SK-N-SH (cell line): Measurements from ENCODE around the gene STT3B. TPM values are rescaled to one million over a fixed set of nuclear protein-coding genes. Genes with fewer than 3 reads are reported as not detected.

Experiments
- CTCF ChIA-PET: fragments of 300-600, 350-600 bp; formaldehyde crosslinking; extraction: SDS; loops from one replicate; lab custom pipeline; 2021; lab: Yijun Ruan, JAX
- POLR2A ChIA-PET: fragments of 350-600 bp; sonication (Branson Sonifier 250); formaldehyde crosslinking; extraction: SDS; loops from one replicate; lab custom pipeline; 2020; ENCODE audit warnings: antibody characterized with exemption, inconsistent platforms; lab: Yijun Ruan, JAX
- DNase-seq: peaks from one replicate; pipeline ENCODE4 v3.0.0; 2012
- H2AFZ ChIP-seq: fragments of 200-600 bp; sonication (generic); 2 replicates; pipeline ENCODE4 v1.8.1; 2016; ENCODE audit warnings: antibody characterized with exemption, mild to moderate bottlenecking, low read depth
- H3F3A ChIP-seq: fragments of 200-600 bp; sonication (generic); replicated peaks from 2 replicates; pipeline ENCODE3; 2016; ENCODE audit warnings: antibody characterized with exemption, mild to moderate bottlenecking; ENCODE audit not compliant: insufficient read depth
- H3K27ac ChIP-seq, 2 experiments: fragments of 200-500 bp in 1 of 2; fragments of 200-600 bp in 1 of 2; sonication (Bioruptor generic) in 1 of 2; sonication (generic), shearing (Covaris generic) in 1 of 2; 2 replicates each; pipeline versions ENCODE4 v1.5.1 to v1.6.1; 2014 to 2016; ENCODE audit warnings: low read depth in 2 of 2, inconsistent platforms in 1 of 2, low read length in 1 of 2, mild to moderate bottlenecking in 1 of 2, mixed read lengths in 1 of 2
- H3K27me3 ChIP-seq: fragments of 200-600 bp; sonication (generic), shearing (Covaris generic); 2 replicates; pipeline ENCODE4 v1.6.1; 2016; ENCODE audit warnings: mixed run types; ENCODE audit not compliant: insufficient read depth
- H3K36me3 ChIP-seq, 2 experiments: fragments of 200-500 bp in 1 of 2; fragments of 200-600 bp in 1 of 2; sonication (Bioruptor generic) in 1 of 2; sonication (generic) in 1 of 2; replicated peaks in 1 of 2; 2 replicates each; pipeline versions ENCODE3 to v1.5.1; 2014 to 2016; ENCODE audit warnings: low read length in 1 of 2, mild to moderate bottlenecking in 1 of 2; ENCODE audit not compliant: insufficient read depth in 2 of 2, control insufficient read depth in 1 of 2
- H3K4me1 ChIP-seq, 2 experiments: fragments of 200-500 bp in 1 of 2; fragments of 200-600 bp in 1 of 2; sonication (Bioruptor generic) in 1 of 2; sonication (generic), shearing (Covaris generic) in 1 of 2; 2 replicates each; pipeline versions ENCODE4 v1.5.1 to v1.6.1; 2014 to 2016; ENCODE audit warnings: low read depth in 1 of 2, low read length in 1 of 2, mixed run types in 1 of 2; ENCODE audit not compliant: insufficient read depth in 2 of 2, control insufficient read depth in 1 of 2
- H3K4me2 ChIP-seq: fragments of 200-600 bp; sonication (generic), shearing (Covaris generic); 2 replicates; pipeline ENCODE4 v1.6.1; 2017; ENCODE audit warnings: mixed run types
- H3K4me3 ChIP-seq, 2 experiments: fragments of 200-500 bp in 1 of 2; fragments of 200-600 bp in 1 of 2; sonication (Bioruptor generic) in 1 of 2; sonication (generic), shearing (Covaris generic) in 1 of 2; 2 replicates each; pipeline versions ENCODE4 v1.5.1 to v1.8.1; 2014 to 2016; ENCODE audit warnings: low read depth in 2 of 2, inconsistent platforms in 1 of 2, low read length in 1 of 2, mild to moderate bottlenecking in 1 of 2, mixed read lengths in 1 of 2, moderate library complexity in 1 of 2
- H3K79me2 ChIP-seq: fragments of 200-600 bp; sonication (generic); 2 replicates; pipeline ENCODE4 v1.8.1; 2017; ENCODE audit warnings: mild to moderate bottlenecking; ENCODE audit not compliant: insufficient read depth
- H3K9ac ChIP-seq: fragments of 200-600 bp; sonication (generic); 2 replicates; pipeline ENCODE4 v1.6.1; 2017; ENCODE audit warnings: mixed run types
- H3K9me2 ChIP-seq: fragments of 200-600 bp; sonication (generic); 2 replicates; pipeline ENCODE4 v1.6.1; 2017; ENCODE audit warnings: mixed run types
- H3K9me3 ChIP-seq: fragments of 200-600 bp; sonication (generic); 2 replicates; pipeline ENCODE4 v1.6.1; 2017; ENCODE audit warnings: mixed run types, mild to moderate bottlenecking, moderate library complexity
- H4K20me1 ChIP-seq: fragments of 200-600 bp; sonication (generic); 2 replicates; pipeline ENCODE4 v1.6.1; 2017; ENCODE audit warnings: mild to moderate bottlenecking, mixed run types; ENCODE audit not compliant: insufficient read depth
- CHD2 ChIP-seq: fragments of 150-350 bp; IDR thresholded peaks from 2 replicates; pipeline ENCODE4 v1.6.1; 2018; ENCODE audit warnings: low read length; ENCODE audit not compliant: partially characterized antibody
- CTCF ChIP-seq: fragments of 200-600 bp; sonication (generic); IDR thresholded peaks from 2 replicates; pipeline ENCODE4 v1.6.1; 2017; ENCODE audit warnings: antibody characterized with exemption, mild to moderate bottlenecking, moderate library complexity
- EP300 ChIP-seq, 2 experiments: IDR thresholded peaks; 2 replicates each; pipeline versions ENCODE4 v1.4.0 to v1.6.1; 2012; ENCODE audit warnings: borderline replicate concordance in 1 of 2, low read depth in 1 of 2, low read length in 1 of 2
- EZH2phosphoT487 ChIP-seq: fragments of 200-600 bp; sonication (generic); IDR thresholded peaks from 2 replicates; pipeline ENCODE4 v1.6.1; 2017; ENCODE audit warnings: low read depth, mixed run types, mild to moderate bottlenecking, antibody characterized with exemption, moderate library complexity, borderline replicate concordance
- FOXJ3 ChIP-seq: sonication (generic); formaldehyde crosslinking; IDR thresholded peaks from 2 replicates; pipeline ENCODE4 v1.5.1; 2020; ENCODE audit warnings: mild to moderate bottlenecking, missing genetic modification reagents
- FOXM1 ChIP-seq: IDR thresholded peaks from 2 replicates; pipeline ENCODE4 v1.4.0; 2012; ENCODE audit warnings: low read depth, mild to moderate bottlenecking
- GABPA ChIP-seq: IDR thresholded peaks from 2 replicates; pipeline ENCODE4 v1.4.0; 2012; ENCODE audit warnings: low read depth, mild to moderate bottlenecking
- GATA2 ChIP-seq: sonication (generic); formaldehyde crosslinking; IDR thresholded peaks from 2 replicates; pipeline ENCODE4 v1.5.0; 2020; ENCODE audit warnings: mild to moderate bottlenecking, missing genetic modification reagents
- IRF3 ChIP-seq: fragments of 150-350 bp; IDR thresholded peaks from 2 replicates; pipeline ENCODE4 v1.6.1; 2016; ENCODE audit warnings: mild to moderate bottlenecking, low read depth, low read length
- MAX ChIP-seq: IDR thresholded peaks from 2 replicates; pipeline ENCODE4 v1.4.0; 2012; ENCODE audit warnings: low read depth
- MEF2A ChIP-seq: IDR thresholded peaks from 2 replicates; pipeline ENCODE4 v1.4.0; 2012; ENCODE audit warnings: low read depth, borderline replicate concordance
- MXI1 ChIP-seq: IDR thresholded peaks from 2 replicates; pipeline ENCODE4 v1.6.1; 2012; ENCODE audit warnings: mild to moderate bottlenecking, low read depth, low read length, improper control_type of control experiment
- NRF1 ChIP-seq: IDR thresholded peaks from 2 replicates; pipeline ENCODE4 v1.6.1; 2012; ENCODE audit warnings: low read depth, mild to moderate bottlenecking, low read length
- PBX3 ChIP-seq: IDR thresholded peaks from 2 replicates; pipeline ENCODE4; 2012
- POLR2AphosphoS5 ChIP-seq: IDR thresholded peaks from 2 replicates; pipeline ENCODE4 v1.6.1; 2012; ENCODE audit warnings: low read depth, low read length
- RAD21 ChIP-seq: IDR thresholded peaks from 2 replicates; pipeline ENCODE4 v1.6.1; 2012; ENCODE audit warnings: mild to moderate bottlenecking, low read length
- RCOR1 ChIP-seq: fragments of 150-350 bp; IDR thresholded peaks from 2 replicates; pipeline ENCODE4 v1.6.1; 2017; ENCODE audit warnings: antibody characterized with exemption, low read length
- RXRA ChIP-seq: IDR thresholded peaks from 2 replicates; pipeline ENCODE4 v1.4.0; 2012; ENCODE audit warnings: low read depth, mild to moderate bottlenecking, borderline replicate concordance
- SIN3A ChIP-seq: IDR thresholded peaks from 2 replicates; pipeline ENCODE4 v1.6.1; 2012; ENCODE audit warnings: low read depth, mild to moderate bottlenecking, low read length, moderate library complexity, borderline replicate concordance
- SMC3 ChIP-seq: IDR thresholded peaks from 2 replicates; pipeline ENCODE4 v1.6.1; 2012; ENCODE audit warnings: low read depth, low read length, improper control_type of control experiment
- TCF12 ChIP-seq: IDR thresholded peaks from 2 replicates; pipeline ENCODE4 v1.4.0; 2012
- USF1 ChIP-seq: IDR thresholded peaks from 2 replicates; pipeline ENCODE4 v1.4.0; 2012; ENCODE audit warnings: low read depth, borderline replicate concordance
- YY1 ChIP-seq: IDR thresholded peaks from 2 replicates; pipeline ENCODE4 v1.4.0; 2012; ENCODE audit warnings: low read depth, mild to moderate bottlenecking
- WGBS: methylation state at CpG from one replicate; pipeline ENCODE4 v1.1.6; 2017; ENCODE audit warnings: low lambda C conversion rate; 5-methylcytosine and 5-hydroxymethylcytosine counted together
- polyA plus RNA-seq, 3 experiments: library from polyadenylated mRNA; depleted of rRNA; stranded (reverse); fragments of >200 nt; gene quantifications; 2 replicates each; pipeline ENCODE4 v1.2.3, GENCODE V29; 2012

The STT3B gene
- polyA plus RNA-seq, 1 of the 3 experiments (the other 2 are of a cell fraction), result 27.9 TPM

DNA sequence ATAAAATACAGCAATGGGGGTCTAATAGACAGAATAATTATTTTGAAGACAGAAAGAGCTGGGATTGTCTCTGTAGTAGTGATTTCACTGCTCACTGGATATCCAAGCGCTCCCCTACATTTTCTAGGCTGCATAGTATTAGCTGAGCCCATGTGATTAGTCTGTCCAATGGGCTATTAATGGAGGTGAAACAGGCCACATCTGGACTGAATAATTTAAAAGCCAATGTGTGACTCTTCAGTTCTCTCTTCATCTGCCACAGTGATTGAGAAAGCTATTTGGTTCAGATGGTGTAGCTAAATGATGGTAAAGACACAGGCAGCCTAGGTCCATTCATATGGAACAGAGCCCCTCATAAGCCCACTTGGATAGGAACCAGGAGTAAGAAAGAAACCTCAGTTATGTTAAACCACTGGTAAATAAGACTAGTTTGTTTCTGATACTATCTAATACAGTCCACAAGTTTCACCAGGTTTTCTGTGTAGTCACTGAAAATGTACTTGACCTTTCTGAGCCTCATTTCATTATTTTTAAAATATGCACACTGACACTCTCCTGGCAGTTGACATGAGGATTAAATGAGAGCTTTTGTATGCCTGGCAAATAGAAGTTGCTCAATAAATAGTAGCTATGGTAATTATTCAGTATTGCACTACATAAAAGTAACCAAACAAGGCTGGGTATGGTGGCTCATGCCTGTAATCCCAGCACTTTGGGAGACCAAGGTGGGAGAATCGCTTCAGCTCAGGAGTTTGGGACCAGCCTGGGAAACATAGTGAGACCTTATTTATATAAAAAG is 17.0 kb upstream of the STT3B start:
- no peaks in the 10 kb centered on the region for H3K27me3 ChIP-seq
- WGBS, result 63% methylated on average over 2 of the region's 2 CpGs
- no peak overlapping the region for H3K27ac ChIP-seq
- ChIA-PET CTCF (interaction anchor here (1.6 kb wide), 1 partner anchor 18 kb away, joined by 5 read pairs; the partner anchor contains the start of gene STT3B), POLR2A (no interaction called here)
- DNase-seq, result no peak
- H3K9me3 ChIP-seq, result no peaks in the 10 kb centered on the region
- H3K4me2 ChIP-seq, result no peak overlapping the region
- H3K79me2 ChIP-seq, result no peaks in the 10 kb centered on the region
- no peak overlapping the region for H3K4me3 ChIP-seq
- no peak overlapping the region for H2AFZ ChIP-seq
- no peaks in the 10 kb centered on the region for H3F3A ChIP-seq
- H3K9ac ChIP-seq, result no peak overlapping the region
- H3K36me3 ChIP-seq, result no peaks in the 10 kb centered on the region
- no peaks in the 10 kb centered on the region for H3K9me2 ChIP-seq
- H4K20me1 ChIP-seq, result no peaks in the 10 kb centered on the region
- no peak for TF ChIP-seq PBX3
- no peak for TF ChIP-seq MEF2A
- TF ChIP-seq RXRA, result no peak
- no peak for TF ChIP-seq NRF1
- TF ChIP-seq TCF12, result no peak
- TF ChIP-seq EZH2phosphoT487, result no peak
- TF ChIP-seq SMC3, result no peak
- no peak for TF ChIP-seq FOXJ3 (CRISPR knock-in tag)
- no peak for TF ChIP-seq USF1
- TF ChIP-seq FOXM1, result no peak
- no peak for TF ChIP-seq GATA2 (CRISPR knock-in tag)
- TF ChIP-seq MAX, result no peak
- no peak for TF ChIP-seq SIN3A
- TF ChIP-seq POLR2AphosphoS5, result no peak
- TF ChIP-seq MXI1, result no peak
- TF ChIP-seq CHD2, result no peak
- no peak for TF ChIP-seq RAD21
- H3K4me1 ChIP-seq, result no peaks in the 10 kb centered on the region

GRCh38 chr3:31516757-31517156 is 16.0 kb upstream of the STT3B start:
- no peaks in the 10 kb centered on the region for H3K27me3 ChIP-seq
- H3K4me1 ChIP-seq, result no peaks in the 10 kb centered on the region
- POLR2A ChIA-PET, result no interaction called here
- no peaks in the 10 kb centered on the region for H3K9me3 ChIP-seq
- no peaks in the 10 kb centered on the region for H4K20me1 ChIP-seq
- no peak overlapping the region for H3K4me2 ChIP-seq
- H3K27ac ChIP-seq, result no peak overlapping the region
- no peaks in the 10 kb centered on the region for H3F3A ChIP-seq
- no peaks in the 10 kb centered on the region for H3K79me2 ChIP-seq
- no peak for DNase-seq
- no peak overlapping the region for H2AFZ ChIP-seq
- no peak overlapping the region for H3K9ac ChIP-seq
- 14% methylated on average over 3 of the region's 3 CpGs for WGBS
- H3K4me3 ChIP-seq, result no peak overlapping the region
- H3K9me2 ChIP-seq, result no peaks in the 10 kb centered on the region
- no peaks in the 10 kb centered on the region for H3K36me3 ChIP-seq
- CTCF ChIA-PET, result interaction anchor here (1.6 kb wide), 1 partner anchor 17 kb away, joined by 5 read pairs; the partner anchor contains the start of gene STT3B
- no peak for TF ChIP-seq POLR2AphosphoS5
- no peak for TF ChIP-seq GABPA
- TF ChIP-seq IRF3, result no peak
- TF ChIP-seq NRF1, result no peak
- TF ChIP-seq EP300 (IDR thresholded peaks at IDR 0.05; ENCODE audit: borderline replicate concordance in 1 of 2, low read depth in 1 of 2, low read length in 1 of 2), result no peak
- no peak for TF ChIP-seq RCOR1
- no peak for TF ChIP-seq CTCF
- TF ChIP-seq USF1, result no peak
- TF ChIP-seq YY1, result no peak
- no peak for TF ChIP-seq EZH2phosphoT487
- TF ChIP-seq FOXM1, result no peak
